ENCODE data around the gene HMOX2.

Gene HMOX2

DNA sequence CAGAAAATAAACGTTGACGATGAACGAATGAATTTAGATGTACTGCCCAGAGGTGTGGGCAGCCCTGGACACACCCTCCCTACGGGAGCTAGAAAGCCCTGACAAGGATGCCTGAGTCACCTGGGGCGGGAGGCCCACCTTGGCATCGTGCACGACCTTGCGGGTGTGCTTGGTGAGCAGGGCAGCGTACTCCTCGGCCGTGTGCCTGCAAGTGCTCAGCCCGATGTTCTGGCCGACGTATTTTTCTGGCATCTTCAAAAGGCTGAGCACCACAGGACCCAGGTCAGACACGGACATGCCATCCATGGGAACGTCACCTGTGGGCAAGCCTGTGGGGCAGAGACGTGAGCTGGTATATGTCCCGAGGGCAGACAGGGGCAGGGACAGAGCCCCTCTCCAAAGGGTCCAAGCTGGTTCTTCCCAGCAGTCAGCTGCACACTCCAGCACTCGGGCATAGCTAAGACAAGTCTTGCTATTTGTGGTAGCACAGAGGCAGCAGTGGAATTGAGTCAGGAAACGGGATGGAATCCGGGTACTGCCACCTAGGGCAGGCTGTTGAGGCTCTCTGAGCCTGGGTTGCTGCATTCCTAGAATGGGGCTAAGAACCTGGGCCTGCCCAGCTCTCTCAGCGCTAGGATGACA is 12.6 kb upstream of the HMOX2 start:
- H4K8ac ChIP-seq (ENCODE audit: low read length): no peak overlapping the region
- no peak overlapping the region for H3K4ac ChIP-seq (ENCODE audit: low read depth in 1 of 2, low read length in 2 of 2)
- no peak overlapping the region for H3K14ac ChIP-seq (ENCODE audit: low read length in 2 of 2)
- no peak overlapping the region for H2BK120ac ChIP-seq (ENCODE audit: low read depth, low read length)
- no peak overlapping the region for H3K4me2 ChIP-seq (ENCODE audit: low read length, poor library complexity, severe bottlenecking)
- no peak overlapping the region for H4K91ac ChIP-seq (ENCODE audit: low read length)
- no peak overlapping the region for H3K4me3 ChIP-seq (ENCODE audit: insufficient read depth in 1 of 2, low read depth in 1 of 2, low read length in 2 of 2)
- H3K18ac ChIP-seq (ENCODE audit: low read depth in 1 of 2, low read length in 2 of 2): peak overlapping the region in 1 of 2 experiments; percentile 42
- H2AK5ac ChIP-seq (ENCODE audit: low read length, severe bottlenecking): peak overlapping the region; percentile 11
- H3K9me3 ChIP-seq (ENCODE audit: control insufficient read depth, low read length): no peaks in the 10 kb centered on the region
- peak overlapping the region; percentile 22 for H3K9ac ChIP-seq (ENCODE audit: low read length)
- no peak overlapping the region for H2AFZ ChIP-seq (ENCODE audit: low read depth, low read length)
- peaks cover 12% of the 10 kb centered on the region for H3K79me1 ChIP-seq (replicated peaks; ENCODE audit: low read length, poor library complexity, severe bottlenecking)
- peaks cover 53 to 74% of the 10 kb centered on the region in 2 experiments for H3K36me3 ChIP-seq (ENCODE audit: control insufficient read depth in 1 of 2, insufficient read depth in 2 of 2, low read depth in 1 of 2, low read length in 2 of 2)
- WGBS: 92% methylated on average over 22 of the region's 22 CpGs
- H3K27ac ChIP-seq (ENCODE audit: low read length, poor library complexity, severe bottlenecking): peak overlapping the region; percentile 38
- no peak overlapping the region for H2BK5ac ChIP-seq (ENCODE audit: low read depth, low read length, poor library complexity, severe bottlenecking)
- no peak overlapping the region for H2BK15ac ChIP-seq (ENCODE audit: low read depth, poor library complexity, severe bottlenecking)
- peak overlapping the region in 1 of 2 experiments; percentile 6 for H3K23ac ChIP-seq (ENCODE audit: low read length in 2 of 2)
- no peak overlapping the region for H2BK12ac ChIP-seq (ENCODE audit: low read length in 2 of 2)
- peaks cover 15% of the 10 kb centered on the region for H3K4me1 ChIP-seq (ENCODE audit: control insufficient read depth, insufficient read depth, low read depth, low read length)
- no peaks in the 10 kb centered on the region for H3K27me3 ChIP-seq (ENCODE audit: control insufficient read depth in 1 of 2, insufficient read depth in 1 of 2, low read length in 2 of 2)
- no peak for DNase-seq

DNA sequence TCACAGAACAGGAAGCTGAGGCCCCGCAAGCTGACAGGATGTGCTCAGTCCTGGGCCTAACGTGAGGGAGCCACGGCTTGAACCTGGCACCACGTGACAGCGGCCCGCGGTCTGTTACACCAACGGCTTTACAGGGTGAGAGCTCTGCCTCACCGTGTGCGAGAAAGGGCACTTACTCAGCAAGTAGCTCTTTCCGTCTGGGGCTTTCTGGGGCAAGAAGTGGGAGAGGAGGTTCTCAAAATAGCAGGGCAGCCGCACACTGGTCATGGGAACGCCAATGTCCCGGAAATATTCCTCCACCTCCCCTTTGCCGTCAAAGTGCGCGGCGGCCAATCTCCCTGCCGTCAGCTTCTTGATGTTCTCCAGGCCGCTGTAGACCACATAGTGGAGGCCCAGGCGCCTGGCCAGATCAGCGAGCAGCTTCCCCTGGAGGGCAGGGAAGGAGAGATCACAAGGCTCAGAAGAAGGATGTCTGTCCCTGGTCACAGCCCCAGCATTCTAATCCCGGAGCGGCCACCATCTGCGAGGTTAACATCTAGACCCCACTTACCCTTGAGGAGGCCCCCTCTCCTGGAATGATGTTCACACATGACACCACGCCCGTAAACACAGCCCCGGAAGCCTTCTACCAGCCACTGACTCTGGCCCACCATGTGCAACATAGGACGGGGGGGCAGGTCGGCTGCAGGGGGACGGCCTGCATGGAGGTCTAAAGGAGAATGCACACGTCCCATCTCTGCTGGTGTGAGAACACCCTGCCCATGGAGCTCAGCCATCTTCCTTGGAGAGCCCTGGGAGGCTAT is 10.0 kb upstream of the HMOX2 start:
- Histone ChIP-seq H2BK15ac (ENCODE audit: low read depth, poor library complexity, severe bottlenecking) (no peak overlapping the region), H3K4ac (ENCODE audit: low read depth in 1 of 2, low read length in 2 of 2) (no peak overlapping the region), H3K4me2 (ENCODE audit: low read length, poor library complexity, severe bottlenecking) (no peak overlapping the region), H3K79me1 (replicated peaks; ENCODE audit: low read length, poor library complexity, severe bottlenecking) (peaks cover 10% of the 10 kb centered on the region), H4K8ac (ENCODE audit: low read length) (no peak overlapping the region), H3K4me1 (ENCODE audit: control insufficient read depth, insufficient read depth, low read depth, low read length) (peaks cover 11% of the 10 kb centered on the region), H3K9me3 (ENCODE audit: control insufficient read depth, low read length) (no peaks in the 10 kb centered on the region), H3K27me3 (ENCODE audit: control insufficient read depth in 1 of 2, insufficient read depth in 1 of 2, low read length in 2 of 2) (no peaks in the 10 kb centered on the region), H2BK5ac (ENCODE audit: low read depth, low read length, poor library complexity, severe bottlenecking) (no peak overlapping the region), H3K18ac (ENCODE audit: low read depth in 1 of 2, low read length in 2 of 2) (no peak overlapping the region), H4K91ac (ENCODE audit: low read length) (no peak overlapping the region), H3K14ac (ENCODE audit: low read length in 2 of 2) (no peak overlapping the region), H3K27ac (ENCODE audit: low read length, poor library complexity, severe bottlenecking) (no peak overlapping the region), H3K4me3 (ENCODE audit: insufficient read depth in 1 of 2, low read depth in 1 of 2, low read length in 2 of 2) (no peak overlapping the region), H3K36me3 (ENCODE audit: control insufficient read depth in 1 of 2, insufficient read depth in 2 of 2, low read depth in 1 of 2, low read length in 2 of 2) (peaks cover 55 to 67% of the 10 kb centered on the region in 2 experiments), H3K9ac (ENCODE audit: low read length) (no peak overlapping the region), H2AFZ (ENCODE audit: low read depth, low read length) (no peak overlapping the region), H3K23ac (ENCODE audit: low read length in 2 of 2) (no peak overlapping the region), H2BK120ac (ENCODE audit: low read depth, low read length) (no peak overlapping the region), H2BK12ac (ENCODE audit: low read length in 2 of 2) (no peak overlapping the region), H2AK5ac (ENCODE audit: low read length, severe bottlenecking) (no peak overlapping the region)
- WGBS: 97% methylated on average over 32 of the region's 32 CpGs
- DNase-seq: no peak

DNA sequence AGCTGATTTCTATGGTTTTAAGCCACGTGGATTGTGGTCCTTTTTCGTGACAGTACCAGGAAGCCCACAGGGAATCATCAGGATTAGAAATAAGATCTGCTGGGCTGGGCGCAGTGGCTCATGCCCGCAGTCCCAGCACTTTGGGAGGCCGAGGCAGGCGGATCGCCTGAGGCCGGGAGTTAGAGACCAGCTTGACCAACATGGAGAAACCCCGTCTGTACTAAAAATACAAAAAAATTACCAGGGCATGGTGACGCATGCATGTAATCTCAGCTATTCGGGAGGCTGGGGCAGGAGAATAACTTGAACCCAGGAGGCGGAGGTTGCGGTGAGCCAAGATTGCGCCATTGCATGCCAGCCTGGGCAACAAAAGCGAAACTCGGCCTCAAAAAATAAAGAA is 8.3 kb upstream of the HMOX2 start:
- Histone ChIP-seq H3K9ac (ENCODE audit: low read length) (no peak overlapping the region), H3K4me1 (ENCODE audit: control insufficient read depth, insufficient read depth, low read depth, low read length) (peaks cover 9% of the 10 kb centered on the region), H3K14ac (ENCODE audit: low read length in 2 of 2) (no peak overlapping the region), H3K4me2 (ENCODE audit: low read length, poor library complexity, severe bottlenecking) (no peak overlapping the region), H2BK12ac (ENCODE audit: low read length in 2 of 2) (no peak overlapping the region), H2AFZ (ENCODE audit: low read depth, low read length) (no peak overlapping the region), H3K4me3 (ENCODE audit: insufficient read depth in 1 of 2, low read depth in 1 of 2, low read length in 2 of 2) (no peak overlapping the region), H3K23ac (ENCODE audit: low read length in 2 of 2) (no peak overlapping the region), H2BK120ac (ENCODE audit: low read depth, low read length) (no peak overlapping the region), H4K8ac (ENCODE audit: low read length) (no peak overlapping the region), H3K9me3 (ENCODE audit: control insufficient read depth, low read length) (no peaks in the 10 kb centered on the region), H3K27me3 (ENCODE audit: control insufficient read depth in 1 of 2, insufficient read depth in 1 of 2, low read length in 2 of 2) (no peaks in the 10 kb centered on the region), H3K79me1 (replicated peaks; ENCODE audit: low read length, poor library complexity, severe bottlenecking) (peaks cover 14% of the 10 kb centered on the region), H2BK5ac (ENCODE audit: low read depth, low read length, poor library complexity, severe bottlenecking) (no peak overlapping the region), H2BK15ac (ENCODE audit: low read depth, poor library complexity, severe bottlenecking) (no peak overlapping the region), H3K36me3 (ENCODE audit: control insufficient read depth in 1 of 2, insufficient read depth in 2 of 2, low read depth in 1 of 2, low read length in 2 of 2) (peaks cover 49 to 51% of the 10 kb centered on the region in 2 experiments), H4K91ac (ENCODE audit: low read length) (no peak overlapping the region), H3K27ac (ENCODE audit: low read length, poor library complexity, severe bottlenecking) (no peak overlapping the region), H3K18ac (ENCODE audit: low read depth in 1 of 2, low read length in 2 of 2) (no peak overlapping the region), H2AK5ac (ENCODE audit: low read length, severe bottlenecking) (no peak overlapping the region), H3K4ac (ENCODE audit: low read depth in 1 of 2, low read length in 2 of 2) (no peak overlapping the region)
- 97% methylated on average over 16 of the region's 16 CpGs for WGBS
- DNase-seq: no peak

GRCh38 chr16:4468972-4469371 is 7.2 kb upstream of the HMOX2 start:
- Histone ChIP-seq H3K23ac (ENCODE audit: low read length in 2 of 2) (no peak overlapping the region), H3K14ac (ENCODE audit: low read length in 2 of 2) (no peak overlapping the region), H3K4me1 (ENCODE audit: control insufficient read depth, insufficient read depth, low read depth, low read length) (peaks cover 9% of the 10 kb centered on the region), H3K4me3 (ENCODE audit: insufficient read depth in 1 of 2, low read depth in 1 of 2, low read length in 2 of 2) (no peak overlapping the region), H3K4ac (ENCODE audit: low read depth in 1 of 2, low read length in 2 of 2) (no peak overlapping the region), H3K9ac (ENCODE audit: low read length) (no peak overlapping the region), H2BK15ac (ENCODE audit: low read depth, poor library complexity, severe bottlenecking) (no peak overlapping the region), H2AFZ (ENCODE audit: low read depth, low read length) (no peak overlapping the region), H3K27ac (ENCODE audit: low read length, poor library complexity, severe bottlenecking) (no peak overlapping the region), H2BK12ac (ENCODE audit: low read length in 2 of 2) (no peak overlapping the region), H2AK5ac (ENCODE audit: low read length, severe bottlenecking) (no peak overlapping the region), H3K27me3 (ENCODE audit: control insufficient read depth in 1 of 2, insufficient read depth in 1 of 2, low read length in 2 of 2) (no peaks in the 10 kb centered on the region), H4K8ac (ENCODE audit: low read length) (no peak overlapping the region), H3K9me3 (ENCODE audit: control insufficient read depth, low read length) (no peaks in the 10 kb centered on the region), H3K36me3 (ENCODE audit: control insufficient read depth in 1 of 2, insufficient read depth in 2 of 2, low read depth in 1 of 2, low read length in 2 of 2) (peaks cover 40 to 42% of the 10 kb centered on the region in 2 experiments), H3K79me1 (replicated peaks; ENCODE audit: low read length, poor library complexity, severe bottlenecking) (peaks cover 14% of the 10 kb centered on the region), H2BK5ac (ENCODE audit: low read depth, low read length, poor library complexity, severe bottlenecking) (no peak overlapping the region), H4K91ac (ENCODE audit: low read length) (no peak overlapping the region), H3K18ac (ENCODE audit: low read depth in 1 of 2, low read length in 2 of 2) (no peak overlapping the region), H2BK120ac (ENCODE audit: low read depth, low read length) (no peak overlapping the region), H3K4me2 (ENCODE audit: low read length, poor library complexity, severe bottlenecking) (no peak overlapping the region)
- no peak for DNase-seq
- WGBS: 95% methylated on average over 10 of the region's 10 CpGs
